Fibroblast of lung (primary cell): ENCODE data around the gene ZNF749. TPM values are rescaled to one million over a fixed set of nuclear protein-coding genes. Genes with fewer than 3 reads are reported as not detected.
A peak's percentile ranks its signal among the peaks of the same experiment; 100 is the strongest.

Experiments used
- DNase-seq, 2 donors: peaks; one replicate each; pipeline versions ENCODE4 v3.0.0 to v3.0.0-alpha.2; 2010; ENCODE audit warnings: low read depth in 2 of 2
- H2AFZ ChIP-seq: 2 replicates; pipeline ENCODE4 v1.5.1; 2012; ENCODE audit warnings: low read length, control low read depth, inconsistent platforms
- H3K27ac ChIP-seq: 2 replicates; pipeline ENCODE4 v1.5.1; 2011; ENCODE audit warnings: low read length, control low read depth; ENCODE audit not compliant: insufficient read depth
- H3K27me3 ChIP-seq: 2 replicates; pipeline ENCODE4 v1.5.1; 2011; ENCODE audit warnings: mild to moderate bottlenecking, low read length; ENCODE audit not compliant: control insufficient read depth, insufficient read depth
- H3K36me3 ChIP-seq: 2 replicates; pipeline ENCODE4 v1.5.1; 2011; ENCODE audit warnings: low read length; ENCODE audit not compliant: control insufficient read depth, insufficient read depth
- H3K4me1 ChIP-seq: 2 replicates; pipeline ENCODE4 v1.5.1; 2011; ENCODE audit warnings: low read length; ENCODE audit not compliant: control insufficient read depth, insufficient read depth; ENCODE audit errors: extremely low read depth
- H3K4me2 ChIP-seq: 2 replicates; pipeline ENCODE4 v1.5.1; 2011; ENCODE audit warnings: low read length, control low read depth; ENCODE audit not compliant: insufficient read depth; ENCODE audit errors: extremely low read depth
- H3K4me3 ChIP-seq, 4 experiments: fragments of 200-600 bp in 1 of 4; sonication (generic) in 1 of 4; replicated peaks in 1 of 4; 2 replicates each; pipeline ENCODE4 v1.5.1; 2011 to 2016; ENCODE audit warnings: low read length in 4 of 4, low read depth in 3 of 4, mild to moderate bottlenecking in 3 of 4, control low read depth in 2 of 4, inconsistent platforms in 1 of 4, mixed read lengths in 1 of 4; ENCODE audit not compliant: insufficient read depth in 1 of 4; ENCODE audit errors: control extremely low read depth in 1 of 4
- H3K79me2 ChIP-seq: 2 replicates; pipeline ENCODE4 v1.5.1; 2012; ENCODE audit warnings: mild to moderate bottlenecking, low read length, inconsistent platforms; ENCODE audit not compliant: control insufficient read depth, insufficient read depth
- H3K9ac ChIP-seq: 2 replicates; pipeline ENCODE4 v1.5.1; 2011; ENCODE audit warnings: mild to moderate bottlenecking, low read length, control low read depth; ENCODE audit not compliant: insufficient read depth
- H3K9me3 ChIP-seq: 2 replicates; pipeline ENCODE4 v1.5.1; 2012; ENCODE audit warnings: low read depth, low read length; ENCODE audit not compliant: control insufficient read depth, insufficient read depth
- H4K20me1 ChIP-seq: 2 replicates; pipeline ENCODE4 v1.5.1; 2011; ENCODE audit warnings: low read length; ENCODE audit not compliant: control insufficient read depth, insufficient read depth; ENCODE audit errors: extremely low read depth
- CTCF ChIP-seq, 2 donors: IDR thresholded peaks in 1 of 2; conservative IDR thresholded peaks in 1 of 2; 1 replicate in 1 of 2; 2 replicates in 1 of 2; pipeline ENCODE4 v1.5.1; 2011 to 2012; ENCODE audit warnings: low read length in 2 of 2, control low read depth in 1 of 2, inconsistent platforms in 1 of 2, low read depth in 1 of 2, mild to moderate bottlenecking in 1 of 2
- EZH2 ChIP-seq: IDR thresholded peaks from 2 replicates; pipeline ENCODE4 v1.5.1; 2012; ENCODE audit warnings: low read length, control low read depth, mild to moderate bottlenecking; ENCODE audit errors: missing control alignments
- polyA plus RNA-seq, 2 donors: library from polyadenylated mRNA; depleted of rRNA in 1 of 2; stranded (reverse) in 1 of 2; unstranded in 1 of 2; fragments of >200 nt; gene quantifications; 2 replicates each; pipeline ENCODE4 v1.2.1, GENCODE V29; 2011 to 2012; ENCODE audit warnings: missing spikeins in 1 of 2
- total RNA-seq: library from RNA; depleted of rRNA; stranded (reverse); fragments of >200 nt; gene quantifications from 2 replicates; pipeline ENCODE4 v1.2.1, GENCODE V29; 2014

The ZNF749 gene
- total and polyA plus RNA-seq, 2 donors (not counting 1 experiment from before 2014, with no cell fraction given): 4.7 to 10.4 TPM

DNA sequence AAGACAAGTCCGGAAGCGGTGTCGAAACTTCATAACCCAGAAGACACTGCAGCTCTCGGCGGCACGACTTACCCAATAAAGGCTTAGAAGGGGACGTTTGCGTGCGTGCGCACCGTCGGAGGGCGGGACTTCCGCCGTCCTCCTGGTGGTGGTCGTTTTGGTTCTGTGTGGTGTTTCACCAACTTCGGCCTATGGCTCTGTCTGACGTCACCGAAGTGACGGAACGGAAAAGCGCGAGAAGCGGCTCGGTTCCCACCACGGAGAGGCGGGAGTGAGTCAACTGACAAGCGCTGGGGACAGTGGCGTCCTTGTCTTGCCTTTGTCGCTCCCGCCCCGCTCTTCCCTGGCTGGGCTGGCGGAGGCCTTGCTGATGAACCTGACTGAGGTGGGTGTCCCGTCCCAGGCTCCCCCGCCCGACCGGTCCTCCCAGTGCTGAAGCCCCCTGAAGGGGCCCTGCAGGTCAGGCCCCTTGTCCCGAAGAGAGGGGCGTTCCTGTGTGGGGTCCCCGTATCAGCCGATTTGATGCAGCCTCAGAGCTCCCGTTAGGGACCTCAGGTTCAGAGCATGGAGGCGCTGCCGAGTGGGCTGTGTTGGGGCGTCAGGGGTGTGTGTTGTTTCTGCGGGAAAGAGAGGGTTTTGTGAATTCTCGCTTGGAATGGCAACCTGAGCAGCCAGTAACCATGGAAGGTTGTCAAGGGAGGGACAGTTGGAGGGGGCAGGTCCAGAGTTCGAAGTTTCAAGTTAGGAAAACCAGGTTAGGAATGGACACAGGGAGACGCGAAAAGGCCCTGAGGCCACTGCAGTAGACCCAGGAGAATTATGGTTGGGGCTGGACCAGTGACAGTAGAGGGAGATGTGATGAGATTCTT, 45.2 kb upstream of the ZNF749 start, which contains the start of gene ZNF548:
TSS of gene ZNF548 (plus strand) at position 125 of the 869 bp plus-strand sequence. CDS start at position 371, 246 bp downstream.
- Histone ChIP-seq H3K9ac (peak within 1 kb of the TSS; percentile 96), H3K4me3 (peak within 1 kb of the TSS; percentile 68 to 93 (median 86)), H3K36me3 (peaks cover 5% of the 10 kb centered on the region), H3K79me2 (peaks cover 40% of the 10 kb centered on the region), H3K27ac (peak within 1 kb of the TSS; percentile 91), H2AFZ (peak within 1 kb of the TSS; percentile 97), H4K20me1 (no peaks in the 10 kb centered on the region), H3K4me2 (peak within 1 kb of the TSS; percentile 69), H3K4me1 (no peaks in the 10 kb centered on the region), H3K27me3 (no peaks in the 10 kb centered on the region), H3K9me3 (no peaks in the 10 kb centered on the region)
- no peak for TF ChIP-seq EZH2
- peak; percentile 15 to 23 for TF ChIP-seq CTCF (conservative IDR thresholded peaks at IDR 0.05 in 1 of 2, IDR thresholded peaks at IDR 0.05 in 1 of 2; ENCODE audit: low read depth in 1 of 2, low read length in 2 of 2)
- peak; percentile 99 to 100 for DNase-seq

GRCh38 chr19:57395710-57396109, 39.4 kb upstream of the ZNF749 start:
- Histone ChIP-seq H2AFZ (no peak overlapping the region), H3K4me1 (no peaks in the 10 kb centered on the region), H3K9me3 (peaks cover 2% of the 10 kb centered on the region), H3K4me3 (no peak overlapping the region), H3K79me2 (peaks cover 31% of the 10 kb centered on the region), H3K27ac (no peak overlapping the region), H3K27me3 (no peaks in the 10 kb centered on the region), H3K36me3 (peaks cover 27% of the 10 kb centered on the region), H4K20me1 (no peaks in the 10 kb centered on the region), H3K4me2 (no peak overlapping the region), H3K9ac (no peak overlapping the region)
- no peak for TF ChIP-seq EZH2
- TF ChIP-seq CTCF (conservative IDR thresholded peaks at IDR 0.05 in 1 of 2, IDR thresholded peaks at IDR 0.05 in 1 of 2; ENCODE audit: low read depth in 1 of 2, low read length in 2 of 2): no peak
- DNase-seq: no peak

GRCh38 chr19:57398868-57399267, 36.3 kb upstream of the ZNF749 start:
- Histone ChIP-seq H3K9me3 (peaks cover 2% of the 10 kb centered on the region), H3K9ac (no peak overlapping the region), H3K4me2 (no peak overlapping the region), H4K20me1 (no peaks in the 10 kb centered on the region), H3K27ac (no peak overlapping the region), H3K79me2 (peaks cover 5% of the 10 kb centered on the region), H3K4me3 (no peak overlapping the region), H3K4me1 (no peaks in the 10 kb centered on the region), H3K36me3 (peaks cover 24% of the 10 kb centered on the region), H2AFZ (no peak overlapping the region), H3K27me3 (no peaks in the 10 kb centered on the region)
- TF ChIP-seq CTCF (conservative IDR thresholded peaks at IDR 0.05 in 1 of 2, IDR thresholded peaks at IDR 0.05 in 1 of 2; ENCODE audit: low read depth in 1 of 2, low read length in 2 of 2): no peak
- no peak for TF ChIP-seq EZH2
- no peak for DNase-seq
